Duodenal mucosa (tissue), 2 donors: ENCODE measurements around the gene CAT.

Experiments
- H3K27ac ChIP-seq: one replicate; pipeline ENCODE4 v1.7.0; 2013; ENCODE audit warnings: low read depth, low read length
- H3K27me3 ChIP-seq, 2 donors: one replicate each; pipeline ENCODE4 v1.7.0; 2013; ENCODE audit warnings: low read length in 2 of 2, control low read depth in 1 of 2; ENCODE audit not compliant: insufficient read depth in 2 of 2, control insufficient read depth in 1 of 2
- H3K36me3 ChIP-seq, 2 donors: one replicate each; pipeline ENCODE4 v1.7.0; 2013; ENCODE audit warnings: low read length in 2 of 2, control low read depth in 1 of 2; ENCODE audit not compliant: insufficient read depth in 2 of 2, control insufficient read depth in 1 of 2
- H3K4me1 ChIP-seq, 2 donors: one replicate each; pipeline ENCODE4 v1.7.0; 2013; ENCODE audit warnings: low read length in 2 of 2, control low read depth in 1 of 2; ENCODE audit not compliant: insufficient read depth in 2 of 2, control insufficient read depth in 1 of 2
- H3K4me3 ChIP-seq, 2 donors: one replicate each; pipeline ENCODE4 v1.7.0; 2013; ENCODE audit warnings: low read length in 2 of 2, low read depth in 1 of 2
- H3K9ac ChIP-seq, 2 donors: one replicate each; pipeline ENCODE4 v1.7.0; 2013; ENCODE audit warnings: low read length in 2 of 2, low read depth in 1 of 2
- H3K9me3 ChIP-seq, 2 donors: one replicate each; pipeline ENCODE4 v1.7.0; 2013; ENCODE audit warnings: low read length in 2 of 2, control low read depth in 1 of 2; ENCODE audit not compliant: control insufficient read depth in 1 of 2

Gene CAT

DNA sequence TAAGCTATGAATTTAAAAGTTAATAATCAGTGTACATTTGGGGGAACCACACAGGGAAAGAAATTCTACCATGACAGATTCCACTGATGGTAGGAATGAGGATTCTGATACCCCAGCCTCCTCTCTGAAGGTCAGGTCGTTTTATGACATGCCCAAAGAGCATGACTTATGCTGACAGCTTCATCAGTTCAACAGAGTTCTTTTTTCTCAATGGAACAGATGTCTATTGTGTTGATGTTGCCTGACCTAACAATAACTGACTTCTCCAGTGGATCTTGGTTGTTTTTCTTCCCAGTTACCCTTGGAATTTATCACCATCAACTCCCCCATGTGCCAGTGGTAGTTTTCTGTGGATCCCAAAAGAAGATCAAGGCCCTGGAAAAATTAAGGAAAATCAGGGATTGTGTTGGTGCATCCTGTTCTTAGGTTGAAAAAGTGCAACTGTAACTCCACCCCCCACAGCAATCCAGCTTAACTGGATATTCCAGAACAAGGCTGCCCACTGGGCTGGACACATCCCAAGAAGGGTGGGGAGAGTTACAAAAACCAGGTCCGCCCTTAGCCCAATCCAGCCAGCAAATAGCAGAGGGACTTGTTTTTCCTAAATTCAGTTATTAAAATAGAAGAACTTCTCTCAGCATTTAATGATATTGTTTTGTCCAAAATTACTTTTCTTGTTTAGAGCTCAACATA lies 31.5 kb upstream of the CAT start:
- Histone ChIP-seq H3K36me3 (no peaks in the 10 kb centered on the region), H3K9me3 (no peaks in the 10 kb centered on the region), H3K27ac (no peak overlapping the region), H3K4me1 (peaks cover 0 to 3% of the 10 kb centered on the region in 2 donors), H3K4me3 (no peak overlapping the region), H3K9ac (no peak overlapping the region), H3K27me3 (peaks cover 0 to 5% of the 10 kb centered on the region in 2 donors)

DNA sequence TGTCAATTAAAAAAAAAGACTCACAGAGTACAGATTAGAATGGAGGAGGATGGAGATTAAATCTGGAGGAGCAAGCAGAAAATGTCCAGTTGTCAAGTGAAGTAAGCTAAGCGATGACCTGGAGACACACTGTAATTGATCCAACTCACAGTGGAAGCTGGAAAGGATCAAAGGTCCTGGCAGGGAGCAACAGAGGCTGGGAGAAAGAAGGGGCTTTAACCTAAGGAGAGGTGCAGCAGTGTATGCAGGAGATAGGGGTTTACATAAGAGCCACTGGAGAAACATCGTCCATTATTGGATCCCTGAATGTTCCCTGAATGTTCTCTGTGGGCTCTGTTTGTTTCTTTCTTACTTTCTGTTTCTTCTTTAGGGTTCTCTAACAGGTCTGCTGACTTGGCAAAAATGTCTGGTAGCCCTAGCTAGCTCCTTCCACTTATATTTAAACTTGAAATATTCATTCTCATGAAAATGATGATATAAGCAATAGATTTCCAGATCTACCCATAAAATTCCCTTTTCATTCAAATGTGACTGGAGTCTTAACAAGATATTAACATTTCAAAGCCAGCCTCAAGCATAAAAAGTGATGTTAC lies 30.1 kb upstream of the CAT start:
- peaks cover under 1 to 7% of the 10 kb centered on the region in 2 donors for H3K9me3 ChIP-seq
- peaks cover 0 to 5% of the 10 kb centered on the region in 2 donors for H3K27me3 ChIP-seq
- H3K36me3 ChIP-seq, result no peaks in the 10 kb centered on the region
- no peak overlapping the region for H3K4me3 ChIP-seq
- no peak overlapping the region for H3K9ac ChIP-seq
- H3K27ac ChIP-seq, result no peak overlapping the region
- peaks cover 0 to 3% of the 10 kb centered on the region in 2 donors for H3K4me1 ChIP-seq

DNA sequence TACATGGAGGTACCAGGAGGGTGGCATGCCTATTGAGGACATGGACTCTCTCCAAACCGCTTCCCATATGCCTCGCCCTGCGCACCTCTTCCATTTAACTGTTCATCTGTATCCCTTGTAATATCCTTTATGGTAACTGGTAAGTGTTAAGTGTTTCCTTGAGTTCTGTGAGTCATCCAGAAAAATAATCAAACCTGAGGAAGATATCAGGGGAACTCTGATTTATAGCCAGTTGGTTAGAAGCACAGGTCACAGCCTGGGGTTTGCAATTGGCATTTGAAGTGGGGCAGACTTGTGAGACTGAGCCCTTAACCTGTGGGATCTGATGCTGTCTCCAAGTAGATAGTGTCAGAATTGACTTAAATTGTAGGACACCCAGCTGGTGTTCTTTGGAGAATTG lies 27.6 kb upstream of the CAT start:
- Histone ChIP-seq H3K4me3 (no peak overlapping the region), H3K4me1 (peaks cover 0 to 3% of the 10 kb centered on the region in 2 donors), H3K9ac (no peak overlapping the region), H3K27ac (no peak overlapping the region), H3K36me3 (no peaks in the 10 kb centered on the region), H3K9me3 (peaks cover 2 to 7% of the 10 kb centered on the region in 2 donors), H3K27me3 (no peaks in the 10 kb centered on the region)

DNA sequence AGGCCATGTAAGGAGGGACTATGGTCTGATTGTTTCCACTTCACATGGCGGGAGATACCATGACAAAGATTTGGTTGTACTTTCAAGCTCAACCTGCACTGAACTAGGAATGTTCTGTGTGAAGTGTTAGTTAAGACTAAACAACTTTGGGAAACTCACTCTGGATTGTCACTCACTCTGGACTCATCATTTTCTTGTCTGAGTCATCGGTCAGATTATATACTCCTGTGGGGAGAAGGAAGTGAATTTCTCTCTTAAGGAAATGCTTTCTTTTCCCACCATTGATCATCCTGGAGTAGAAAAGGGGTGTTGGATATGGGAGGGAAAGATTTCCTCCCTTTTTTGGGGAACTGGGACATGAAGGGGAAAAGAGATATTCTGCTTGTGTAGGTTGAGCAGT lies 26.9 kb upstream of the CAT start:
- Histone ChIP-seq H3K36me3 (no peaks in the 10 kb centered on the region), H3K4me1 (peaks cover 0 to 3% of the 10 kb centered on the region in 2 donors), H3K9ac (no peak overlapping the region), H3K27me3 (no peaks in the 10 kb centered on the region), H3K9me3 (peaks cover 2 to 7% of the 10 kb centered on the region in 2 donors), H3K27ac (no peak overlapping the region), H3K4me3 (no peak overlapping the region)

DNA sequence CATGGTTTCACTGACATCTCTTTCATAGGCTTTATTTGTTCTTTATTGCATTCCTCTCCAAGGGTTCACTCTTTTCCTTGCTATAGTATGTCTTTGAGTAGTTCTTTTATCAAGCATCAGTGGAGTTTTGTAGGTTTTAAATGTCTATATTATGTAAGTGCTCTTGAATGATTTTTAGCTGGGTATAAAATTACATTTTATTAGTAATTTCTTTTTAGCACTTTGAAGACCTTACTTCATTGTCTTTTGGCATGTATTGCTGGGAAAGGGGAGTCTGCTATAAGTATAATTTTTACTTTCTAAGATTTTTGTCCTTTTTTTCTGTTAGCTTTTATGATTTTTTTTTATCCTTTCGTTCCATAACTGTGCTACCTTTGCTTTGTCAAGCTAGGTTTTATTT lies 25.5 kb upstream of the CAT start:
- H3K27me3 ChIP-seq, result no peaks in the 10 kb centered on the region
- no peak overlapping the region for H3K4me3 ChIP-seq
- peaks cover 2 to 7% of the 10 kb centered on the region in 2 donors for H3K9me3 ChIP-seq
- H3K27ac ChIP-seq, result no peak overlapping the region
- H3K9ac ChIP-seq, result no peak overlapping the region
- peaks cover 0 to 3% of the 10 kb centered on the region in 2 donors for H3K4me1 ChIP-seq
- H3K36me3 ChIP-seq, result no peaks in the 10 kb centered on the region

DNA sequence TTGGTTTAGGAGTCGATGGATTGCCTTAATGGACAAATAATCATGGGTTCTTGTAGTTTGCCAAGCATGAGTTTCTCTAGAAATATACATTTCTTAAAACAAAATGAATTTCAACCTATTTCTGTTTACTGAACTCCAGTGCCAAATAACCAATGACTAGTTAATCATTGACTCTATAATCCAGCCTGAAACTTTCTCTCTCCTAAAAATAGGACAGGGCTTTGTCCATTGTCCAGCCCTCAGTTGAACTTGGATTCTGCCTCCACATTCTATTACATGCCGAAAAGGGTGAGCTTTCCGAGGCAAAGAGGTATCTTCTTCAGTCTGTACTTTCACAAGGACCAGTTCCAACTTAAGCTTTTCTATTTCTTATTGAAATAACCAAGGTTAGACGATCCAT lies 23.2 kb upstream of the CAT start:
- H3K27me3 ChIP-seq, result no peaks in the 10 kb centered on the region
- no peaks in the 10 kb centered on the region for H3K4me1 ChIP-seq
- no peak overlapping the region for H3K4me3 ChIP-seq
- H3K9ac ChIP-seq, result no peak overlapping the region
- no peaks in the 10 kb centered on the region for H3K36me3 ChIP-seq
- H3K27ac ChIP-seq, result no peak overlapping the region
- peaks cover 2 to 7% of the 10 kb centered on the region in 2 donors for H3K9me3 ChIP-seq

DNA sequence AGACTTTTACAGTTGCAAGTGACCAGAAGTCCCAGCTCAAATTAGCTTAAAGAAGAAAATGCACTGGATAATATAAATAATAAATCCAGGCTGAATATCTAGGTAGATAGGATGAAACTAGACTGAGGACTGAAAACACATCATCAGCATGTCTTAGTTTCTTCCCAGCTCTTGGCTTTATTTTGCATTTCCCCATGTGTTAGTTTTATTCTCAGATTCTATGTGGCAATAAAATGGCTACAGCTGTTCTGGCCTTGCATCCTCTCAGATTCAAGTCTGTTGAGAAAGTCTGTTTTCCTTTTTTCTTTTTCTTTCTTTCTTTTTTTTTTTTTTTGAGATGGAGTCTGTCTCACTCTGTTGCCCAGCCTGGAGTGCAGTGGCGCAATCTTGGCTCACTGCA lies 22.6 kb upstream of the CAT start:
- H3K27me3 ChIP-seq, result no peaks in the 10 kb centered on the region
- H3K4me1 ChIP-seq, result no peaks in the 10 kb centered on the region
- H3K27ac ChIP-seq, result no peak overlapping the region
- H3K9me3 ChIP-seq, result peaks cover 2 to 7% of the 10 kb centered on the region in 2 donors
- no peak overlapping the region for H3K9ac ChIP-seq
- H3K36me3 ChIP-seq, result no peaks in the 10 kb centered on the region
- H3K4me3 ChIP-seq, result no peak overlapping the region

DNA sequence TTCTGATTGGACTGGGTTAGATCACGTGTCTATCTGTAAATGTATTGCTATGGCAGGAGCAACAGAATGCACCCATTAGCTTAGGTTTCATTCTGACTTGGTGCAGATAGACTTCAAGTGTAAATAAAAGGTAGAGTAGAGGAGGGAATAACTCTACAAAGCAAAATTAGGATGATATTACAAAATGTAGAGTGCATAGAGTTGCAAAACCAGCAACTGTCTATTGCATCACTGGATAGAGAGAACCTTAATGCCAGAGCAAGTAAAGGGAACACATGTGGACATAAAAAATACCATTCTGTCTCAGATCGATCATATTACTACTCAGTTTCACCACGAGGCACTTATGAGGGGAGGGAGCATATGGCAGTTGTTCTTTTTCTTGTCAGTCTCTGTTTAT lies 22.0 kb upstream of the CAT start:
- no peak overlapping the region for H3K9ac ChIP-seq
- no peak overlapping the region for H3K27ac ChIP-seq
- no peaks in the 10 kb centered on the region for H3K4me1 ChIP-seq

DNA sequence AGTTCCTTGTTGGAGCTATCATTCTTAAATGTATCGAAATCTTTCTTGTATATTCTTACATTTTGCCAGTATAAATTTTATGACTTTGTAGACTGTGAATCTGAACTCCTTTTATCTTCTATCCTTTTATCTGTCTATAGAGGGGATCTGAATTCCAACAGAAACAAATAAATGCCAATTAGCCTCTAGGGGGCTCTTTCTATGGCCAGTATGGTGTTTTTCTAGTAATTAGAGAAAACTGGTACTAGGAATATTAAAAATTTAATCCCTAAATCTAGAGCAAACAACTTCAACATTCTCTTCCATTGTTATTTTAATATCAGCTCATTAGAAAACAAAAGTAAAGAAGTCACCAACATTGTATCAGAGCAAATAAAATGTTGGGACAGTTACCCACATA lies 21.5 kb upstream of the CAT start:
- H3K4me3 ChIP-seq, result no peak overlapping the region
- no peaks in the 10 kb centered on the region for H3K4me1 ChIP-seq
- no peaks in the 10 kb centered on the region for H3K27me3 ChIP-seq
- no peak overlapping the region for H3K9ac ChIP-seq
- H3K36me3 ChIP-seq, result no peaks in the 10 kb centered on the region
- H3K27ac ChIP-seq, result no peak overlapping the region
- peaks cover 2 to 7% of the 10 kb centered on the region in 2 donors for H3K9me3 ChIP-seq

More for the DNA sequence above, 22.0 kb upstream of the CAT start:
- Histone ChIP-seq H3K27me3 (no peaks in the 10 kb centered on the region), H3K9me3 (peaks cover 2 to 7% of the 10 kb centered on the region in 2 donors), H3K4me3 (no peak overlapping the region), H3K36me3 (no peaks in the 10 kb centered on the region)

DNA sequence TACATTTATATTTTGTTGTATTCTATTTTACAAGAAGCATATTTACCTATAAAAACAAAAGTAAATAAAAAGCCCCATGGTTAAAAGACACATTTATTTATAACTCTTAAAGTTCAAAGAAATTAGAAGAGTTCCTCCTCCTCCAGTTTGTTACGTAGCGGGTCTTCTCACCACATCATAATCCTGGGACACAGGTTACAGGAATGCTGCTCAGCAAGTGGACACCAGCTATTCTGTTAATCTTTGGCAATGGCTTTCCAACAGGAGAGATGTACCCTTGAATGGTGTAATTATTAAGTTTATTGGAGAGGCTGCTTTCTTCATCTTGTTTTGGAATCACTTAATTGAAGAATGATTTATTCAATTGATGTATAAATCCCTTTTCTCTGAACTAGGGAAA lies 19.6 kb upstream of the CAT start:
- H3K9ac ChIP-seq, result no peak overlapping the region
- H3K9me3 ChIP-seq, result no peaks in the 10 kb centered on the region
- H3K4me1 ChIP-seq, result no peaks in the 10 kb centered on the region
- H3K27me3 ChIP-seq, result no peaks in the 10 kb centered on the region
- no peak overlapping the region for H3K27ac ChIP-seq
- no peak overlapping the region for H3K4me3 ChIP-seq
- no peaks in the 10 kb centered on the region for H3K36me3 ChIP-seq
